HUES6 (cell line): ENCODE measurements around the gene FAM9A.

Source experiments
- H3K27ac ChIP-seq: 2 replicates; pipeline ENCODE4 v1.7.0; 2013; ENCODE audit warnings: low read depth, mild to moderate bottlenecking, low read length, inconsistent platforms
- H3K27me3 ChIP-seq: 2 replicates; pipeline ENCODE4 v1.6.1; 2013; ENCODE audit warnings: low read length; ENCODE audit not compliant: control insufficient read depth, insufficient read depth
- H3K36me3 ChIP-seq: 2 replicates; pipeline ENCODE4 v1.6.1; 2013; ENCODE audit warnings: low read length; ENCODE audit not compliant: control insufficient read depth, insufficient read depth
- H3K4me1 ChIP-seq: 2 replicates; pipeline ENCODE4 v1.6.1; 2013; ENCODE audit warnings: low read length; ENCODE audit not compliant: control insufficient read depth, insufficient read depth
- H3K4me3 ChIP-seq: 2 replicates; pipeline ENCODE4 v1.5.1; 2013; ENCODE audit warnings: low read depth, low read length
- H3K9ac ChIP-seq: one replicate; pipeline ENCODE4 v1.6.1; 2013; ENCODE audit warnings: mild to moderate bottlenecking, low read length
- H3K9me3 ChIP-seq: 2 replicates; pipeline ENCODE4 v1.6.1; 2013; ENCODE audit warnings: low read depth, low read length; ENCODE audit not compliant: control insufficient read depth, insufficient read depth

FAM9A gene

GRCh38 chrX:8801041-8801599 is at the start of gene FAM9A:
Gene FAM9A, minus strand, starts transcription at chrX:8801383. Its CDS starts 1,212 bp downstream, at chrX:8800171.
- no peaks in the 10 kb centered on the region for H3K36me3 ChIP-seq
- no peaks in the 10 kb centered on the region for H3K9me3 ChIP-seq
- H3K9ac ChIP-seq: no peak within 1 kb of the TSS

GRCh38 chrX:8850478-8850877 is 49.3 kb upstream of the FAM9A start:
- H3K9ac ChIP-seq: no peak overlapping the region
- no peaks in the 10 kb centered on the region for H3K36me3 ChIP-seq
- H3K4me3 ChIP-seq: no peak overlapping the region
- no peaks in the 10 kb centered on the region for H3K9me3 ChIP-seq
- peaks cover 4% of the 10 kb centered on the region; the same call in 1 of the 2 replicates for H3K27me3 ChIP-seq
- H3K4me1 ChIP-seq: no peaks in the 10 kb centered on the region
- no peak overlapping the region for H3K27ac ChIP-seq

More at GRCh38 chrX:8801041-8801599, at the start of gene FAM9A:
- H3K27ac ChIP-seq: no peak within 1 kb of the TSS
- no peaks in the 10 kb centered on the region; the same call in 1 of the 2 replicates for H3K27me3 ChIP-seq
- no peaks in the 10 kb centered on the region for H3K4me1 ChIP-seq
- H3K4me3 ChIP-seq: no peak within 1 kb of the TSS

DNA sequence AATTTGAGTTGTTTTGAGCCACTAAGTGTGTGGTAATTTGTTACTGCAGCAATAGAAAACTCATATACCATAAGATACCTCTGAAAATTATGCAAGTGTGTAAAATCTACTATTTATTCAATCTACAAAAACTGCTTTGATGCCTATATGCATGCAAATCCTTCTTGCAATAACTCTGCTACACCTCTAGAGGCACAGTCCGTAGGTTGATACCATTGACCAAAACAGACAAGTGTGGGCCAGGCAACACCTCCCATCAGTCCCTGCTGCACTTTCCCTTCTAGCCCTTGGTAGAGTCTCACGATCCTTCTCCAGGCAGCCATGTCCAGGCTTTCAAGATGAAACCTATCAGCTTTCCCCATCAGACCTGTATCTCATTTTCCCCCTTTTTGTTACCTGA is 48.8 kb upstream of the FAM9A start:
- Histone ChIP-seq H3K27ac (no peak overlapping the region), H3K36me3 (no peaks in the 10 kb centered on the region), H3K9ac (no peak overlapping the region), H3K4me1 (no peaks in the 10 kb centered on the region), H3K9me3 (no peaks in the 10 kb centered on the region), H3K27me3 (peaks cover 4% of the 10 kb centered on the region; the same call in 1 of the 2 replicates), H3K4me3 (no peak overlapping the region)

DNA sequence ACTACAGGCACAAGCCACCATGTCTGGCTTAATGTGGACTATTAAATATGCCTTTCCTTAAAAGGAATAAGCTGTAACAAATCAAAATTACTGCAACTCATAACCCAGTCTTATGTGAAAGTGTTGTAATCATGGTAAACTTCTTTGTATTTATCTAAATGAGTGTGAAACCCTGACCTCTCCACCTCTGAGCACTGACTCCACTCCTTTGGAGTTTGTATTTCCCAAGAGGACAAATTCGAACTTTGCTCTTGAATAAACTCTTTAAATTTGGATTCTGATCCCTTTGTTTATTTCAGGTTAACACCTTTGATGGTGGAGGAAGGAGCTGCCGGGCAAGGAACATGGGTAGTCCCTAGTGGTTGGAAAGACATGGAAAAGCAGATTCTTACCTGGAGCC is 48.3 kb upstream of the FAM9A start:
- Histone ChIP-seq H3K27ac (no peak overlapping the region), H3K9me3 (no peaks in the 10 kb centered on the region), H3K4me1 (no peaks in the 10 kb centered on the region), H3K4me3 (no peak overlapping the region), H3K9ac (no peak overlapping the region), H3K36me3 (no peaks in the 10 kb centered on the region), H3K27me3 (peaks cover 3% of the 10 kb centered on the region; the same call in 1 of the 2 replicates)

DNA sequence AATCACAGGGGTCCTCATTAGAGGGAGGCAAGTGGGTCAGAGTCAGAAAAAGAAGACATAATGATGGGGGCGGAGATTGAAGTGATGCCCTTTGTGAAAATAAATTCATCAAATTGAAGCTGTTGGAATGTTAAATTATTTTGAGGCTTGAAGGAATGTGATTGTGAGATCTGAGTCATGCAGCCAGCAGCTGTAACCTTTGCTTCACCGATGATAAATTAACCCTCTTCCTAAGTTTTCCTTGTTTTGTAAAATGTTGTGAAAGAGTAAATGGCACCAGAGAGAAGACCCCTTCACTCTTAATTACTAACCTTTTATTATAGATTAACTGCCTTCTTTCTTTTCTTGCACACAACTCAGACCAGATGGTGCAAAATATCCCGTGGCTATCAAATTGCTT is 47.7 kb upstream of the FAM9A start:
- no peak overlapping the region for H3K9ac ChIP-seq
- H3K36me3 ChIP-seq: no peaks in the 10 kb centered on the region
- H3K4me3 ChIP-seq: no peak overlapping the region
- H3K27me3 ChIP-seq: no peaks in the 10 kb centered on the region; the same call in 1 of the 2 replicates
- H3K27ac ChIP-seq: no peak overlapping the region
- no peaks in the 10 kb centered on the region for H3K4me1 ChIP-seq
- H3K9me3 ChIP-seq: no peaks in the 10 kb centered on the region

DNA sequence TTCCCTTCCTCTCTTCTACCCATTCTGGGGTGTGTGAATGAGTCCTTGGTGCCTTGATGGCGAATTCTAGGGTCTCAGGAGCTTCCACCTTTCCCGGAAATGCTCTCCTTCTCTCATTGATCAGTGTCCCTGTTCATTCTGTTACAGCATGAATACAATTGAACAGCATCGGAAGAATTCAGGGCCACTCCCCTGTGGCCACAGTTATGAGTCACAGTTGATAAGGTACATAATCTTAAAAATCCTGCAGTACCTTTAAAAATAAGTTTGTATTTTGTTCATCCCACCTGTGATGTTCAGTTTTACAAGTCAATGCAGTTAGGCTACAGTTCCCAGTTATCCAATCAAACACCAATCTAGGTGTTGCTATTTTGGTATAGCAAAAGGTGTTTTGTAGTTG is 47.3 kb upstream of the FAM9A start:
- no peak overlapping the region for H3K4me3 ChIP-seq
- H3K4me1 ChIP-seq: no peaks in the 10 kb centered on the region
- H3K27ac ChIP-seq: no peak overlapping the region
- no peaks in the 10 kb centered on the region for H3K36me3 ChIP-seq
- no peak overlapping the region for H3K9ac ChIP-seq
- H3K9me3 ChIP-seq: no peaks in the 10 kb centered on the region
- H3K27me3 ChIP-seq: no peaks in the 10 kb centered on the region; the same call in 1 of the 2 replicates

- H3K9ac ChIP-seq: no peak overlapping the region
- H3K9me3 ChIP-seq: no peaks in the 10 kb centered on the region
- no peaks in the 10 kb centered on the region for H3K4me1 ChIP-seq
These were observed 46.2 kb upstream of the FAM9A start for GRCh38 chrX:8847360-8847759.

DNA sequence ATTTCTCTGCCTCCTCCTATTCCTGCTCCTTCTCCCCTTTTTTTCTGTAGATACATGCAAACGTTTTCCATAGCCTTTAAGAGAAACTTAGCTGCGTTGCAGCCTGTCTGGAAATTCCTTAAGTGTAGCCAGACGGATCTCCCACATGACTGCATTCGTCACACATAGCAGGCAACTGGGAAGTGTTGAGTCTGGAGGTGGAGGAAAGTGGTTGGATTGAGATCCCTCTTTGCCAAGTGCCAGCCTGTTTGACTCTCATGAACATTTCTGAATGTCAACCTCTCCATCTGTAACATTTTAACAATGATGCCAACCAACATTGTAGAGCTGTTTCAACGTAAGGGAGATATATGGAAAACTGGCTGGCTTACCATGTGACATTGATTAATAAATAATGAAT is 45.1 kb upstream of the FAM9A start:
- Histone ChIP-seq H3K36me3 (no peaks in the 10 kb centered on the region), H3K9ac (no peak overlapping the region), H3K27ac (no peak overlapping the region), H3K9me3 (no peaks in the 10 kb centered on the region), H3K4me1 (no peaks in the 10 kb centered on the region), H3K4me3 (no peak overlapping the region), H3K27me3 (no peaks in the 10 kb centered on the region; the same call in 1 of the 2 replicates)

More at GRCh38 chrX:8847360-8847759, 46.2 kb upstream of the FAM9A start:
- Histone ChIP-seq H3K27me3 (no peaks in the 10 kb centered on the region; the same call in 1 of the 2 replicates), H3K4me3 (no peak overlapping the region), H3K36me3 (no peaks in the 10 kb centered on the region), H3K27ac (no peak overlapping the region)

DNA sequence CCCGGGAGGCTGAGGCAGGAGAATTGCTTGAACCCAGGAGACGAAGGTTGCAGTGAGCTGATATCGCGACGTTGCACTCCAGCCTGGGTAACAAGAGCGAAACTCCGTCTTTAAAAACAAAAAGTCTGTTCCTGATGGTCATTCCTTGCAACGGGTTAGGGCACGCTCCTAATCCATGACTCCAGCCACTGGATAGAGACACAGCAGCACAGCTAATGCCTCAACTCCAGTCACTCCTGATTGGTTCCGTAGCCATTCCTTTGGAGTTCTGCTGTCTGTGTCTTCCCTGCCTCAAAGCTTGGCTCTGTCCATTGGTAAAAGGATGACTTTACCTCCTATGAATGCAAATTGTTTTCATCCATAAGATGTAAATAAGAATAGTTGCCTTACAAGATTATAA is 44.3 kb upstream of the FAM9A start:
- H3K4me1 ChIP-seq: no peaks in the 10 kb centered on the region
- no peak overlapping the region for H3K27ac ChIP-seq
- H3K27me3 ChIP-seq: no peaks in the 10 kb centered on the region; the same call in 1 of the 2 replicates
- no peak overlapping the region for H3K4me3 ChIP-seq
- H3K9ac ChIP-seq: no peak overlapping the region
- no peaks in the 10 kb centered on the region for H3K36me3 ChIP-seq
- no peaks in the 10 kb centered on the region for H3K9me3 ChIP-seq

- Histone ChIP-seq H3K9ac (no peak overlapping the region), H3K4me1 (no peaks in the 10 kb centered on the region), H3K36me3 (no peaks in the 10 kb centered on the region), H3K4me3 (no peak overlapping the region), H3K9me3 (no peaks in the 10 kb centered on the region), H3K27me3 (no peaks in the 10 kb centered on the region; the same call in 1 of the 2 replicates), H3K27ac (no peak overlapping the region)
These were observed 43.9 kb upstream of the FAM9A start for GRCh38 chrX:8845060-8845459.

DNA sequence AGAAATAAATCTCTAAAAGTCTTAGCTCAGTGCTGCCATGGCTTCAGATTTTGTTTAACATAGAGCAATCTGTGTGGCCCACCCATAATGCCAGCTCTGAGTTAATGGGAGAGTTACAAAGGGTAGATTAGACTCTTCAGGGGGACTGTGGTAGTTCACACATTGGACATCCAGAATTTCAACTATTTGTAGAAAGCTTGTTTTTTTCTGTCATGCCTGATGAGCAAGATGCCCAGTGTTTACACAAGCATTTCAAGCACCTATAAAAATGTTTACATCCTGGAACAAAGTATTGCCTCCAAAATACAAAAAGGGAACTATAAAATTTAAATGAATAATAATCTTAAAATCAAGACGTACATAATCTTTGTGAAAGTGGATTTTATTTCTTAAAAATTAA is 43.0 kb upstream of the FAM9A start:
- no peaks in the 10 kb centered on the region; the same call in 1 of the 2 replicates for H3K27me3 ChIP-seq
- H3K9me3 ChIP-seq: no peaks in the 10 kb centered on the region
- H3K27ac ChIP-seq: no peak overlapping the region
- H3K4me3 ChIP-seq: no peak overlapping the region
- no peaks in the 10 kb centered on the region for H3K36me3 ChIP-seq
- no peak overlapping the region for H3K9ac ChIP-seq
- no peaks in the 10 kb centered on the region for H3K4me1 ChIP-seq
